Prostate gland (tissue), 2 donors: Measurements from ENCODE around the gene TRAF3IP1.
A peak's percentile ranks its signal among the peaks of the same experiment; 100 is the strongest.

Experiments used
- CTCF ChIP-seq, 4 experiments: fragments of 200-600 bp in 2 of 4; fragments of 450-650 bp in 2 of 4; sonication (generic) in 2 of 4; IDR thresholded peaks; 1 replicate in 3 of 4; 2 replicates in 1 of 4; pipeline ENCODE4 v1.5.1; 2016 to 2019; ENCODE audit warnings: antibody characterized with exemption in 4 of 4, mild to moderate bottlenecking in 2 of 4, moderate library complexity in 2 of 4
- POLR2AphosphoS5 ChIP-seq: sonication (generic); formaldehyde crosslinking; IDR thresholded peaks from one replicate; pipeline ENCODE4 v1.6.1; 2017; ENCODE audit warnings: antibody characterized with exemption

GRCh38 chr2:238426568-238427434, 106.5 kb downstream of the TRAF3IP1 start, which contains the start of gene ASB1:
- TF ChIP-seq POLR2AphosphoS5 (no peak), CTCF (IDR thresholded peaks at IDR 0.05) (peak in 1 of 4 experiments; percentile 3)
